ENCODE measurements around the gene TULP3. TPM values are rescaled to one million over a fixed set of nuclear protein-coding genes. Genes with fewer than 3 reads are reported as not detected.

TULP3 gene
- total and polyA plus RNA-seq, 2 of the 8 experiments (the other 6 are each of a cell fraction or from before 2014, with no cell fraction given), result 18.4 to 21.2 TPM

GRCh38 chr12:2959192-2959504 lies 68.5 kb downstream of the TULP3 start, which contains the start of gene TEAD4 (continued):
- TF ChIP-seq SP1 (IDR thresholded peaks at IDR 0.05; ENCODE audit: low read depth, low read length) (no peak), CHD1 (IDR thresholded peaks at IDR 0.05; ENCODE audit: low read depth, low read length) (no peak), SAP30 (IDR thresholded peaks at IDR 0.05; ENCODE audit: insufficient read depth, insufficient replicate concordance, low read length) (no peak), POLR2AphosphoS5 (IDR thresholded peaks at IDR 0.05; ENCODE audit: low read depth, low read length) (peak; percentile 90), TCF12 (IDR thresholded peaks at IDR 0.05; ENCODE audit: low read depth, low read length) (0 out of 2 replicates have a peak, but pooled peaks have one; percentile 69), SIRT6 (IDR thresholded peaks at IDR 0.05; ENCODE audit: low read length) (no peak), SRF (IDR thresholded peaks at IDR 0.05; ENCODE audit: low read depth, low read length) (no peak), TAF7 (optimal IDR thresholded peaks at IDR 0.05; ENCODE audit: borderline replicate concordance, low read depth, low read length) (peak; percentile 48), BRCA1 (IDR thresholded peaks at IDR 0.05; ENCODE audit: low read depth, low read length) (no peak), CHD2 (IDR thresholded peaks at IDR 0.05; ENCODE audit: low read length) (no peak), YY1 (IDR thresholded peaks at IDR 0.05; ENCODE audit: low read depth, low read length) (no peak), NANOG (IDR thresholded peaks at IDR 0.05; ENCODE audit: insufficient read depth, low read depth, low read length, poor library complexity, severe bottlenecking) (no peak), KDM5A (IDR thresholded peaks at IDR 0.05; ENCODE audit: low read length) (no peak), KDM1A (IDR thresholded peaks at IDR 0.05; ENCODE audit: borderline replicate concordance, low read length) (no peak), RFX5 (IDR thresholded peaks at IDR 0.05; ENCODE audit: borderline replicate concordance, low read depth, low read length) (no peak), RNF2 (IDR thresholded peaks at IDR 0.05; ENCODE audit: borderline replicate concordance, low read depth, low read length, missing control alignments, poor library complexity, severe bottlenecking) (no peak), CBX8 (IDR thresholded peaks at IDR 0.05; ENCODE audit: borderline replicate concordance, low read depth, low read length) (no peak), HDAC6 (IDR thresholded peaks at IDR 0.05; ENCODE audit: low read depth, low read length) (no peak), EZH2 (IDR thresholded peaks at IDR 0.05; ENCODE audit: low read depth, low read length, severe bottlenecking) (no peak), POLR2A (IDR thresholded peaks at IDR 0.05; ENCODE audit: control extremely low read depth in 1 of 2, low read depth in 2 of 2, low read length in 2 of 2) (peak; percentile 62 to 76; a peak in 2 of 3 replicates), ATF3 (IDR thresholded peaks at IDR 0.05; ENCODE audit: insufficient read depth, low read depth, low read length) (no peak), TBP (IDR thresholded peaks at IDR 0.05; ENCODE audit: low read depth, low read length) (peak; percentile 31; the same call in 1 of the 2 replicates), SIN3A (conservative IDR thresholded peaks at IDR 0.05 in 1 of 2, IDR thresholded peaks at IDR 0.05 in 1 of 2; ENCODE audit: low read depth in 1 of 2, low read length in 2 of 2) (peak; percentile 28 to 37; a peak in 1 of 4 replicates), MAFK (IDR thresholded peaks at IDR 0.05; ENCODE audit: low read depth, low read length) (no peak), CTBP2 (IDR thresholded peaks at IDR 0.05; ENCODE audit: borderline replicate concordance, insufficient read depth, insufficient read length, low read length) (no peak)
